GM19324 (cell line): ENCODE measurements around the gene SNX30.
"Not testable (repeated sequence)": the region's sequence is repeated elsewhere in the genome, so short reads cannot be mapped to it uniquely, and the experiment has no call there.

Source experiments
- ATAC-seq: cut with Tn5 transposase; IDR thresholded peaks from one replicate; pipeline ENCODE4 v1.9.1; 2021; ENCODE audit warnings: mild to moderate bottlenecking, moderate library complexity; ENCODE audit not compliant: unreplicated experiment, low FRiP score

The SNX30 gene

GRCh38 chr9:112750016-112750763 is at the start of gene SNX30:
Gene SNX30, plus strand, starts transcription at chr9:112750760. Its CDS starts 242 bp downstream, at chr9:112751002.
- ATAC-seq, result peak; percentile 89

- ATAC-seq, result no peak
Measured at GRCh38 chr9:112703304-112703703, 47.3 kb upstream of the SNX30 start.

- ATAC-seq, result no peak
Measured at GRCh38 chr9:112705768-112706427, 44.7 kb upstream of the SNX30 start.

- ATAC-seq, result no peak
Measured at GRCh38 chr9:112711050-112711689, 39.4 kb upstream of the SNX30 start.

GRCh38 chr9:112712678-112713077 is 37.9 kb upstream of the SNX30 start:
- no peak for ATAC-seq

GRCh38 chr9:112717661-112718331 is 32.8 kb upstream of the SNX30 start, which contains the start of gene INIP:
Gene INIP, minus strand, starts transcription at chr9:112718117. Its CDS starts 1,632 bp downstream, at chr9:112716485.
- peak; percentile 99 for ATAC-seq

- no peak for ATAC-seq
Measured at GRCh38 chr9:112719241-112719691, 31.3 kb upstream of the SNX30 start.

- no peak for ATAC-seq
Measured at GRCh38 chr9:112719696-112720095, 30.9 kb upstream of the SNX30 start.

GRCh38 chr9:112720113-112720780 is 30.3 kb upstream of the SNX30 start:
- ATAC-seq, result no peak

- ATAC-seq, result not testable (repeated sequence)
Measured at GRCh38 chr9:112722749-112723148, 27.8 kb upstream of the SNX30 start.

GRCh38 chr9:112725961-112726360 is 24.6 kb upstream of the SNX30 start:
- no peak for ATAC-seq

- ATAC-seq, result no peak
Measured at GRCh38 chr9:112726428-112726827, 24.1 kb upstream of the SNX30 start.

GRCh38 chr9:112728401-112728800 is 22.2 kb upstream of the SNX30 start:
- no peak for ATAC-seq

GRCh38 chr9:112731971-112732370 is 18.6 kb upstream of the SNX30 start:
- no peak for ATAC-seq

GRCh38 chr9:112734892-112735291 is 15.7 kb upstream of the SNX30 start:
- no peak for ATAC-seq

- no peak for ATAC-seq
Measured at GRCh38 chr9:112743216-112743836, 7.2 kb upstream of the SNX30 start.

- no peak for ATAC-seq
Measured at GRCh38 chr9:112744177-112744576, 6.4 kb upstream of the SNX30 start.

GRCh38 chr9:112747094-112747493 is 3.5 kb upstream of the SNX30 start:
- no peak for ATAC-seq

- ATAC-seq, result no peak
Measured at GRCh38 chr9:112750764-112751055, 150 bp downstream of the SNX30 start.
